DOHH2 (cell line): ENCODE results near the gene C1QTNF1.

Source experiments
- H3F3A ChIP-seq: fragments of 200-600 bp; sonication (generic), shearing (Covaris generic); 2 replicates; pipeline ENCODE4 v1.6.0; 2016; ENCODE audit warnings: antibody characterized with exemption, mild to moderate bottlenecking; ENCODE audit not compliant: control insufficient read depth, insufficient read depth
- H3K27ac ChIP-seq: fragments of 200-600 bp; sonication (generic); 2 replicates; pipeline ENCODE4 v1.5.1; 2014; ENCODE audit warnings: low read depth, mild to moderate bottlenecking, low read length, moderate library complexity
- H3K27me3 ChIP-seq: fragments of 200-600 bp; sonication (generic); 2 replicates; pipeline ENCODE4 v1.6.1; 2014; ENCODE audit warnings: mild to moderate bottlenecking, low read length, mixed read lengths; ENCODE audit not compliant: control insufficient read depth
- H3K36me3 ChIP-seq: fragments of 200-600 bp; sonication (generic); 2 replicates; pipeline ENCODE4 v1.6.1; 2014; ENCODE audit warnings: mild to moderate bottlenecking, low read length, moderate library complexity, mixed read lengths; ENCODE audit not compliant: control insufficient read depth
- H3K4me1 ChIP-seq: fragments of 200-600 bp; sonication (generic); 2 replicates; pipeline ENCODE4 v1.6.1; 2014; ENCODE audit warnings: mild to moderate bottlenecking, low read length, mixed read lengths; ENCODE audit not compliant: control insufficient read depth
- H3K4me2 ChIP-seq: fragments of 200-600 bp; sonication (generic); 2 replicates; pipeline ENCODE4 v1.6.0; 2014; ENCODE audit warnings: mild to moderate bottlenecking, low read length, moderate library complexity
- H3K4me3 ChIP-seq: fragments of 200-600 bp; sonication (generic); 2 replicates; pipeline ENCODE4 v1.5.1; 2014; ENCODE audit warnings: mild to moderate bottlenecking, low read length, mixed read lengths
- H3K79me2 ChIP-seq: fragments of 200-600 bp; sonication (generic); 2 replicates; pipeline ENCODE4 v1.6.1; 2014; ENCODE audit warnings: mild to moderate bottlenecking, low read length, mixed read lengths; ENCODE audit not compliant: control insufficient read depth
- H3K9me2 ChIP-seq: fragments of 200-600 bp; sonication (generic); replicated peaks from 2 replicates; pipeline ENCODE4 v1.6.1; 2014; ENCODE audit warnings: mild to moderate bottlenecking, low read length, mixed read lengths; ENCODE audit not compliant: control insufficient read depth
- H3K9me3 ChIP-seq: fragments of 200-600 bp; sonication (generic); 2 replicates; pipeline ENCODE4 v1.6.1; 2014; ENCODE audit warnings: antibody characterized with exemption, low read length, mixed read lengths; ENCODE audit not compliant: control insufficient read depth, insufficient read depth
- H4K20me1 ChIP-seq: fragments of 200-600 bp; sonication (generic); 2 replicates; pipeline ENCODE4 v1.6.0; 2014; ENCODE audit warnings: low read depth, mild to moderate bottlenecking, antibody characterized with exemption, low read length, moderate library complexity; ENCODE audit not compliant: control insufficient read depth, insufficient read depth
- EZH2phosphoT487 ChIP-seq: fragments of 200-600 bp; sonication (generic); IDR thresholded peaks from 2 replicates; pipeline ENCODE4 v1.6.1; 2017; ENCODE audit warnings: borderline replicate concordance, mild to moderate bottlenecking, antibody characterized with exemption, low read length, moderate library complexity, mixed read lengths
- TF ChIP-seq, protein P1 (sequence below): fragments of 200-600 bp; sonication (generic); IDR thresholded peaks from one replicate; pipeline ENCODE4 v1.5.1; 2014; ENCODE audit warnings: antibody characterized with exemption, mild to moderate bottlenecking, low read depth, low read length; ENCODE audit not compliant: poor library complexity, severe bottlenecking

Gene C1QTNF1

GRCh38 chr17:79043191-79043930 is 19.4 kb downstream of the C1QTNF1 start:
- Histone ChIP-seq H3K9me2 (no peaks in the 10 kb centered on the region), H3K36me3 (no peaks in the 10 kb centered on the region), H3K4me3 (no peak overlapping the region), H3K4me1 (no peaks in the 10 kb centered on the region), H3K27ac (no peak overlapping the region), H3F3A (0 out of 2 replicates have a peak, but pooled peaks cover 2% of the 10 kb centered on the region), H4K20me1 (no peaks in the 10 kb centered on the region), H3K9me3 (no peaks in the 10 kb centered on the region), H3K27me3 (no peaks in the 10 kb centered on the region), H3K79me2 (no peaks in the 10 kb centered on the region), H3K4me2 (no peak overlapping the region)
- TF ChIP-seq EZH2phosphoT487, result no peak
- TF ChIP-seq, protein P1, sequence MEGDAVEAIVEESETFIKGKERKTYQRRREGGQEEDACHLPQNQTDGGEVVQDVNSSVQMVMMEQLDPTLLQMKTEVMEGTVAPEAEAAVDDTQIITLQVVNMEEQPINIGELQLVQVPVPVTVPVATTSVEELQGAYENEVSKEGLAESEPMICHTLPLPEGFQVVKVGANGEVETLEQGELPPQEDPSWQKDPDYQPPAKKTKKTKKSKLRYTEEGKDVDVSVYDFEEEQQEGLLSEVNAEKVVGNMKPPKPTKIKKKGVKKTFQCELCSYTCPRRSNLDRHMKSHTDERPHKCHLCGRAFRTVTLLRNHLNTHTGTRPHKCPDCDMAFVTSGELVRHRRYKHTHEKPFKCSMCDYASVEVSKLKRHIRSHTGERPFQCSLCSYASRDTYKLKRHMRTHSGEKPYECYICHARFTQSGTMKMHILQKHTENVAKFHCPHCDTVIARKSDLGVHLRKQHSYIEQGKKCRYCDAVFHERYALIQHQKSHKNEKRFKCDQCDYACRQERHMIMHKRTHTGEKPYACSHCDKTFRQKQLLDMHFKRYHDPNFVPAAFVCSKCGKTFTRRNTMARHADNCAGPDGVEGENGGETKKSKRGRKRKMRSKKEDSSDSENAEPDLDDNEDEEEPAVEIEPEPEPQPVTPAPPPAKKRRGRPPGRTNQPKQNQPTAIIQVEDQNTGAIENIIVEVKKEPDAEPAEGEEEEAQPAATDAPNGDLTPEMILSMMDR, result no peak

DNA sequence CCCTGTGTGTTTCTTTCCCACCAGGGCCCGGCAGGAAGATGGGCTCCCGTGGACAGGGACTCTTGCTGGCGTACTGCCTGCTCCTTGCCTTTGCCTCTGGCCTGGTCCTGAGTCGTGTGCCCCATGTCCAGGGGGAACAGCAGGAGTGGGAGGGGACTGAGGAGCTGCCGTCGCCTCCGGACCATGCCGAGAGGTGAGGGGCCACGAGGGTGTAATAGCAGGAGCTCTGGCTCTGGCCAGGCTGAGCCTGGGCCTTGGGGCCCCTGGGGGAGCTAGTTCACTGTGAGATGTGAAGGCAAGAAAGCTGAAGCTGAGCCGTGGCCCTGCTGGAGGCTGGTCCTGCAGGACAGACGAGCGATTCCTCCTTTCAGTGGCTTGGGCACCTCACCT is 20.0 kb downstream of the C1QTNF1 start:
- no peaks in the 10 kb centered on the region for H3K9me3 ChIP-seq
- H3K9me2 ChIP-seq, result no peaks in the 10 kb centered on the region
- no peaks in the 10 kb centered on the region for H3K79me2 ChIP-seq
- no peak overlapping the region for H3K4me3 ChIP-seq
- H3K4me2 ChIP-seq, result no peak overlapping the region
- H3K27me3 ChIP-seq, result no peaks in the 10 kb centered on the region
- no peaks in the 10 kb centered on the region for H3K36me3 ChIP-seq
- H3K4me1 ChIP-seq, result no peaks in the 10 kb centered on the region
- H4K20me1 ChIP-seq, result no peaks in the 10 kb centered on the region
- 0 out of 2 replicates have a peak, but pooled peaks cover 2% of the 10 kb centered on the region for H3F3A ChIP-seq
- TF ChIP-seq, protein P1, result no peak
- TF ChIP-seq EZH2phosphoT487, result no peak
- H3K27ac ChIP-seq, result no peak overlapping the region

GRCh38 chr17:79044462-79044861 is 20.5 kb downstream of the C1QTNF1 start:
- no peaks in the 10 kb centered on the region for H3K36me3 ChIP-seq
- H3K27ac ChIP-seq, result no peak overlapping the region
- H3K9me3 ChIP-seq, result no peaks in the 10 kb centered on the region
- no peaks in the 10 kb centered on the region for H3K27me3 ChIP-seq
- no peaks in the 10 kb centered on the region for H3K4me1 ChIP-seq
- H3K9me2 ChIP-seq, result no peaks in the 10 kb centered on the region
- TF ChIP-seq, protein P1, result no peak
- TF ChIP-seq EZH2phosphoT487, result no peak
- H3K4me2 ChIP-seq, result no peak overlapping the region
- H4K20me1 ChIP-seq, result no peaks in the 10 kb centered on the region
- no peaks in the 10 kb centered on the region for H3K79me2 ChIP-seq
- 0 out of 2 replicates have a peak, but pooled peaks cover 2% of the 10 kb centered on the region for H3F3A ChIP-seq
- H3K4me3 ChIP-seq, result no peak overlapping the region
